Spleen (tissue), 7 donors: ENCODE results near the gene HSPA1L.

ENCODE experiments used
- POLR2AphosphoS5 ChIP-seq, 3 donors: sonication (generic); formaldehyde crosslinking; IDR thresholded peaks; one replicate each; pipeline ENCODE4 v1.5.1; 2017; ENCODE audit warnings: antibody characterized with exemption in 3 of 3
- TF ChIP-seq, protein P1 (sequence below), 11 experiments: fragments of 200-600 bp in 7 of 11; fragments of 450-650 bp in 4 of 11; sonication (generic) in 4 of 11; IDR thresholded peaks in 8 of 11; conservative IDR thresholded peaks in 3 of 11; 1 replicate in 7 of 11; 2 replicates in 4 of 11; pipeline versions ENCODE4 v1.4.0 to v1.8.0; 2016 to 2021; ENCODE audit warnings: antibody characterized with exemption in 11 of 11, inconsistent platforms in 4 of 11, mild to moderate bottlenecking in 1 of 11
- donor health status: DM: no; HTN: no; CAD: no; lungs with moderate emphysema.
- donor health status: DM: no; HTN: no; CAD: no.
- donor health status: DM: no; HTN: no; CAD: no.

- TF ChIP-seq POLR2AphosphoS5 (IDR thresholded peaks at IDR 0.05), result no peak
- TF ChIP-seq, protein P1, sequence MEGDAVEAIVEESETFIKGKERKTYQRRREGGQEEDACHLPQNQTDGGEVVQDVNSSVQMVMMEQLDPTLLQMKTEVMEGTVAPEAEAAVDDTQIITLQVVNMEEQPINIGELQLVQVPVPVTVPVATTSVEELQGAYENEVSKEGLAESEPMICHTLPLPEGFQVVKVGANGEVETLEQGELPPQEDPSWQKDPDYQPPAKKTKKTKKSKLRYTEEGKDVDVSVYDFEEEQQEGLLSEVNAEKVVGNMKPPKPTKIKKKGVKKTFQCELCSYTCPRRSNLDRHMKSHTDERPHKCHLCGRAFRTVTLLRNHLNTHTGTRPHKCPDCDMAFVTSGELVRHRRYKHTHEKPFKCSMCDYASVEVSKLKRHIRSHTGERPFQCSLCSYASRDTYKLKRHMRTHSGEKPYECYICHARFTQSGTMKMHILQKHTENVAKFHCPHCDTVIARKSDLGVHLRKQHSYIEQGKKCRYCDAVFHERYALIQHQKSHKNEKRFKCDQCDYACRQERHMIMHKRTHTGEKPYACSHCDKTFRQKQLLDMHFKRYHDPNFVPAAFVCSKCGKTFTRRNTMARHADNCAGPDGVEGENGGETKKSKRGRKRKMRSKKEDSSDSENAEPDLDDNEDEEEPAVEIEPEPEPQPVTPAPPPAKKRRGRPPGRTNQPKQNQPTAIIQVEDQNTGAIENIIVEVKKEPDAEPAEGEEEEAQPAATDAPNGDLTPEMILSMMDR (IDR thresholded peaks at IDR 0.05 in 8 of 11, conservative IDR thresholded peaks at IDR 0.05 in 3 of 11), result no peak
These were observed 11.8 kb upstream of the HSPA1L start for GRCh38 chr6:31826793-31827285.
